Measurements from ENCODE around the gene CAV1.

CAV1 gene

GRCh38 chr7:116575853-116576252, 51.0 kb downstream of the CAV1 start:
- Histone ChIP-seq H3K4me3 (ENCODE audit: insufficient read depth in 1 of 2, low read depth in 1 of 2, low read length in 2 of 2) (no peak overlapping the region), H4K91ac (ENCODE audit: low read length) (no peak overlapping the region), H2AK5ac (ENCODE audit: low read length, severe bottlenecking) (no peak overlapping the region), H3K18ac (ENCODE audit: low read depth in 1 of 2, low read length in 2 of 2) (no peak overlapping the region), H3K23ac (ENCODE audit: low read length in 2 of 2) (no peak overlapping the region), H4K8ac (ENCODE audit: low read length) (no peak overlapping the region), H2BK12ac (ENCODE audit: low read length in 2 of 2) (peak overlapping the region in 1 of 2 experiments; percentile 19), H3K27ac (ENCODE audit: low read length, poor library complexity, severe bottlenecking) (no peak overlapping the region), H3K9ac (ENCODE audit: low read length) (no peak overlapping the region), H3K36me3 (ENCODE audit: control insufficient read depth in 1 of 2, insufficient read depth in 2 of 2, low read depth in 1 of 2, low read length in 2 of 2) (no peaks in the 10 kb centered on the region), H2BK5ac (ENCODE audit: low read depth, low read length, poor library complexity, severe bottlenecking) (no peak overlapping the region), H3K14ac (ENCODE audit: low read length in 2 of 2) (no peak overlapping the region), H2BK15ac (ENCODE audit: low read depth, poor library complexity, severe bottlenecking) (no peak overlapping the region), H3K4me2 (ENCODE audit: low read length, poor library complexity, severe bottlenecking) (no peak overlapping the region), H2BK120ac (ENCODE audit: low read depth, low read length) (no peak overlapping the region), H3K9me3 (ENCODE audit: control insufficient read depth, low read length) (peaks cover 4% of the 10 kb centered on the region), H2AFZ (ENCODE audit: low read depth, low read length) (no peak overlapping the region), H3K4ac (ENCODE audit: low read depth in 1 of 2, low read length in 2 of 2) (peak overlapping the region in 1 of 2 experiments; percentile 41), H3K4me1 (ENCODE audit: control insufficient read depth, insufficient read depth, low read depth, low read length) (peaks cover 5% of the 10 kb centered on the region), H3K79me1 (replicated peaks; ENCODE audit: low read length, poor library complexity, severe bottlenecking) (no peaks in the 10 kb centered on the region), H3K27me3 (ENCODE audit: control insufficient read depth in 1 of 2, insufficient read depth in 1 of 2, low read length in 2 of 2) (no peaks in the 10 kb centered on the region)
- WGBS: no CpG with 5 or more reads among the region's 1 CpG
- no peak for DNase-seq

DNA sequence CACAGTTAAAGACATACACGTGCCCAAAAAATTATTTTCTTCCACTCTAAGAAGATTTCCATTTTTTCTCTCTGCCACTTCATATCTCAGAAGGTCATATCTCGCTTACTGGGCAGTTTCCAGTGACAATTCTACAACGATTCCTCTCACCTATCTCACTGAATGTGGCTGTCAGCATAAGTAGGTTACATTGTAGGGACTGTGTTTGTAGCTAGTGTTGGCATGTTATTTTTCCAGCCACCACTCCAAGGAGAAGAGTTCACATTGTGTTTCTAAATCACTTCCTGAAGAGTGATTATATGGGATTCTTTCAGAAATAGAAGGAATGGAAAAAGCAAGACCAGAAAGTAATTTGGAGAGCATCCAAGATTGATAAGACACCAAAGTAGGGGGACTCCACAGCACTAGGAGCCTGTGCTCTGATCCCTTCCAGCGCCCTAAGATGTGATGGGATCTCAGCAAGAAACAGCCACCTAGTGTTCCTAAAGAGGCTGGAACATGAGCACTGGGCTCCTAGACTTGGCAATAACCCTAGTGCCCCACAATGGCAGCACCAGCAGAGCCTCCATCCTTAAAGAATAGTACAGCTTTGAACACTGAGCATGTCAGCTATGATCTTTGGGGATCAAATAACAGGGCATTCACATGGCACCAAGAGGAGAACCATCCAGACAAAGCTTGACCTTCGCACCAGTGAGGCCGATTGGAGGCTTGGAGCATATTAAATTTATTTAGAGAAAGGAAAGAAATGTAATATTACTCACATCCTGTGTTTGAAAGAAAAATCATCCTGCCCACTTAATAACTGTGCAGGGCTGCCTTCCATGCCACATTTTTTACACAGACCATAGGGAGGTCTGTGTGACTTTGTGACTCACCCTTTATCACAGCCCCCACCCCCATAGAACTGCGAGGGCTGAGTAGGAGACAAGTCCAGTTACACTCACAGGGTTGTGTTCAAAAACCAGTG, 51.8 kb downstream of the CAV1 start:
- H3K4me1 ChIP-seq (ENCODE audit: control insufficient read depth, insufficient read depth, low read depth, low read length): peaks cover 5% of the 10 kb centered on the region
- H4K8ac ChIP-seq (ENCODE audit: low read length): no peak overlapping the region

DNA sequence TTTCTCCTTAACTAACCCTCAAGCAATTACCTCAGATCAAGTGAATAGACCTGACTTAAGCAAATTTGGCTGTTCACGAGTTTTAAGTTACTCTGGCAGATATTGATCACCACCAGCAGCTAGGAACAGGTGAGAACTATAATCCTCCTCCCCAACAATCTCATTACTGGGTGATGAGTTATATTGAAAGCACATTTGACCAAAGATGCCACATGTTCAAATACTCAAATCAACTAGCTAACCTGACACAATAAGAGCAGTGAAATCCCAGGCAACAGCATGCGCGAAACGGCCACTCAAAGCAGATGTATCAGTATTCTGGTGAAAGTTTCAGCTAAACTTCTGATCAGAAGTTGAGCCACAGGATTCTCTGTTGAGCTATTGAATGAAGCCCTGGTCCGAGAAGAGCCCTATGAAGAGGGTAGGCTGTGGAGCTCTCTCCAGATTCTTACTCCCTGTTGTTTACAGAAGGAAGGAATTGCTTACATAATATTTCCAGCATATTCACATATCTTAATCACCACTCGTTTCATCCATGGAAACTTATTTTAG, 52.6 kb downstream of the CAV1 start:
- H2BK5ac ChIP-seq (ENCODE audit: low read depth, low read length, poor library complexity, severe bottlenecking): no peak overlapping the region
- no peak for DNase-seq
- H2BK15ac ChIP-seq (ENCODE audit: low read depth, poor library complexity, severe bottlenecking): no peak overlapping the region
- H4K91ac ChIP-seq (ENCODE audit: low read length): no peak overlapping the region
- H4K8ac ChIP-seq (ENCODE audit: low read length): no peak overlapping the region
- no peaks in the 10 kb centered on the region for H3K36me3 ChIP-seq (ENCODE audit: control insufficient read depth in 1 of 2, insufficient read depth in 2 of 2, low read depth in 1 of 2, low read length in 2 of 2)
- H3K9ac ChIP-seq (ENCODE audit: low read length): peak overlapping the region; percentile 80
- peaks cover 4% of the 10 kb centered on the region for H3K9me3 ChIP-seq (ENCODE audit: control insufficient read depth, low read length)
- H2AK5ac ChIP-seq (ENCODE audit: low read length, severe bottlenecking): no peak overlapping the region
- peaks cover 7% of the 10 kb centered on the region for H3K4me1 ChIP-seq (ENCODE audit: control insufficient read depth, insufficient read depth, low read depth, low read length)
- peak overlapping the region; percentile 55 for H3K27ac ChIP-seq (ENCODE audit: low read length, poor library complexity, severe bottlenecking)
- H3K27me3 ChIP-seq (ENCODE audit: control insufficient read depth in 1 of 2, insufficient read depth in 1 of 2, low read length in 2 of 2): no peaks in the 10 kb centered on the region
- H3K4me3 ChIP-seq (ENCODE audit: insufficient read depth in 1 of 2, low read depth in 1 of 2, low read length in 2 of 2): peak overlapping the region in 1 of 2 experiments; percentile 15
- H3K18ac ChIP-seq (ENCODE audit: low read depth in 1 of 2, low read length in 2 of 2): peak overlapping the region; percentile 74 to 76
- no peak overlapping the region for H3K23ac ChIP-seq (ENCODE audit: low read length in 2 of 2)
- H3K14ac ChIP-seq (ENCODE audit: low read length in 2 of 2): no peak overlapping the region
- no peaks in the 10 kb centered on the region for H3K79me1 ChIP-seq (replicated peaks; ENCODE audit: low read length, poor library complexity, severe bottlenecking)
- H2AFZ ChIP-seq (ENCODE audit: low read depth, low read length): no peak overlapping the region
- no peak overlapping the region for H3K4me2 ChIP-seq (ENCODE audit: low read length, poor library complexity, severe bottlenecking)
- peak overlapping the region in 1 of 2 experiments; percentile 45 for H2BK12ac ChIP-seq (ENCODE audit: low read length in 2 of 2)
- WGBS: 15% methylated on average over 6 of the region's 6 CpGs
- H2BK120ac ChIP-seq (ENCODE audit: low read depth, low read length): peak overlapping the region; percentile 54
- peak overlapping the region in 1 of 2 experiments; percentile 32 for H3K4ac ChIP-seq (ENCODE audit: low read depth in 1 of 2, low read length in 2 of 2)

More for the DNA sequence above, 51.8 kb downstream of the CAV1 start:
- Histone ChIP-seq H3K18ac (ENCODE audit: low read depth in 1 of 2, low read length in 2 of 2) (peak overlapping the region; percentile 74 to 95), H2AFZ (ENCODE audit: low read depth, low read length) (no peak overlapping the region), H2BK12ac (ENCODE audit: low read length in 2 of 2) (peak overlapping the region; percentile 70 to 98), H3K27ac (ENCODE audit: low read length, poor library complexity, severe bottlenecking) (peak overlapping the region; percentile 77), H4K91ac (ENCODE audit: low read length) (peak overlapping the region; percentile 67), H3K4ac (ENCODE audit: low read depth in 1 of 2, low read length in 2 of 2) (peak overlapping the region in 1 of 2 experiments; percentile 89), H3K79me1 (replicated peaks; ENCODE audit: low read length, poor library complexity, severe bottlenecking) (no peaks in the 10 kb centered on the region), H2BK15ac (ENCODE audit: low read depth, poor library complexity, severe bottlenecking) (no peak overlapping the region), H3K36me3 (ENCODE audit: control insufficient read depth in 1 of 2, insufficient read depth in 2 of 2, low read depth in 1 of 2, low read length in 2 of 2) (no peaks in the 10 kb centered on the region), H2BK5ac (ENCODE audit: low read depth, low read length, poor library complexity, severe bottlenecking) (no peak overlapping the region), H2AK5ac (ENCODE audit: low read length, severe bottlenecking) (peak overlapping the region; percentile 89), H3K9me3 (ENCODE audit: control insufficient read depth, low read length) (peaks cover 4% of the 10 kb centered on the region), H2BK120ac (ENCODE audit: low read depth, low read length) (peak overlapping the region; percentile 54), H3K23ac (ENCODE audit: low read length in 2 of 2) (no peak overlapping the region), H3K27me3 (ENCODE audit: control insufficient read depth in 1 of 2, insufficient read depth in 1 of 2, low read length in 2 of 2) (no peaks in the 10 kb centered on the region), H3K9ac (ENCODE audit: low read length) (peak overlapping the region; percentile 80), H3K14ac (ENCODE audit: low read length in 2 of 2) (peak overlapping the region in 1 of 2 experiments; percentile 23), H3K4me3 (ENCODE audit: insufficient read depth in 1 of 2, low read depth in 1 of 2, low read length in 2 of 2) (peak overlapping the region in 1 of 2 experiments; percentile 15), H3K4me2 (ENCODE audit: low read length, poor library complexity, severe bottlenecking) (no peak overlapping the region)
- WGBS: 47% methylated on average over 6 of the region's 7 CpGs
- peak; percentile 92 for DNase-seq

DNA sequence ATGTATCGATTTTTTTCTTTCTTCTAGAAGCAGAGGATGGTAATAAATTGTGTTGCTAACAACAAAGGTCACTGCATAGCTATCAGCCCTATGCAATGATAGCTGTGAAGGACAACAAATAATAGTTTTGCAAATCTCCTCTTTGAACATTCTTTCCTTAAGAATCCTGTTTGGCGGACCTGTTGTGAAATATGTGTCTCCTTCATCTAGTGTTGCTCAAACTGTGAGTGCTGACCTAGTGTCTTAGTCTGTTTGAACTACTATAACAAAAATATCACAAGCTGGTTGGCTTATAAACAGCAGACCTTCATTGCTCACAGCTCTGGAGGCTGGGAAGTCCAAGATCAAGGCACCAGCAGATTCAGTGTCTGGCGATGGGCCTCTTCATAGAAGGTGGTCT, 53.7 kb downstream of the CAV1 start:
- H3K14ac ChIP-seq (ENCODE audit: low read length in 2 of 2): no peak overlapping the region
- 100% methylated on average over 1 of the region's 3 CpGs for WGBS
- DNase-seq: peak; percentile 58
- no peak overlapping the region for H2AFZ ChIP-seq (ENCODE audit: low read depth, low read length)
- no peak overlapping the region for H3K4ac ChIP-seq (ENCODE audit: low read depth in 1 of 2, low read length in 2 of 2)
- H2BK5ac ChIP-seq (ENCODE audit: low read depth, low read length, poor library complexity, severe bottlenecking): no peak overlapping the region
- no peak overlapping the region for H3K27ac ChIP-seq (ENCODE audit: low read length, poor library complexity, severe bottlenecking)
- H3K4me2 ChIP-seq (ENCODE audit: low read length, poor library complexity, severe bottlenecking): no peak overlapping the region
- no peak overlapping the region for H2BK120ac ChIP-seq (ENCODE audit: low read depth, low read length)
- no peak overlapping the region for H4K8ac ChIP-seq (ENCODE audit: low read length)
- no peak overlapping the region for H3K23ac ChIP-seq (ENCODE audit: low read length in 2 of 2)
- H3K36me3 ChIP-seq (ENCODE audit: control insufficient read depth in 1 of 2, insufficient read depth in 2 of 2, low read depth in 1 of 2, low read length in 2 of 2): no peaks in the 10 kb centered on the region
- H3K4me1 ChIP-seq (ENCODE audit: control insufficient read depth, insufficient read depth, low read depth, low read length): peaks cover 7% of the 10 kb centered on the region
- no peak overlapping the region for H4K91ac ChIP-seq (ENCODE audit: low read length)
- peak overlapping the region in 1 of 2 experiments; percentile 21 for H3K4me3 ChIP-seq (ENCODE audit: insufficient read depth in 1 of 2, low read depth in 1 of 2, low read length in 2 of 2)
- H3K27me3 ChIP-seq (ENCODE audit: control insufficient read depth in 1 of 2, insufficient read depth in 1 of 2, low read length in 2 of 2): no peaks in the 10 kb centered on the region
- H3K18ac ChIP-seq (ENCODE audit: low read depth in 1 of 2, low read length in 2 of 2): peak overlapping the region in 1 of 2 experiments; percentile 86
- H2BK12ac ChIP-seq (ENCODE audit: low read length in 2 of 2): peak overlapping the region; percentile 79 to 84
- H2AK5ac ChIP-seq (ENCODE audit: low read length, severe bottlenecking): no peak overlapping the region
- H3K9ac ChIP-seq (ENCODE audit: low read length): peak overlapping the region; percentile 80
- H3K9me3 ChIP-seq (ENCODE audit: control insufficient read depth, low read length): peaks cover 4% of the 10 kb centered on the region
- H3K79me1 ChIP-seq (replicated peaks; ENCODE audit: low read length, poor library complexity, severe bottlenecking): no peaks in the 10 kb centered on the region
- no peak overlapping the region for H2BK15ac ChIP-seq (ENCODE audit: low read depth, poor library complexity, severe bottlenecking)

All from mesenchymal stem cell (in vitro differentiated cells and primary cell).